Mucosa of descending colon (tissue), 3 donors: ENCODE measurements around the gene ALDH1L1. TPM values are rescaled to one million over a fixed set of nuclear protein-coding genes. Genes with fewer than 3 reads are reported as not detected.
A peak's percentile ranks its signal among the peaks of the same experiment; 100 is the strongest.

ENCODE experiments used
- ATAC-seq: fragments of 200-7000 bp; cut with Tn5 transposase; one replicate; pipeline ENCODE4 v1.9.1; 2020; ENCODE audit warnings: mild to moderate bottlenecking, moderate library complexity
- DNase-seq, 3 donors: peaks; one replicate each; pipeline ENCODE4 v3.0.0-alpha.2; 2020
- H3K36me3 ChIP-seq: fragments of 200-600 bp; one replicate; pipeline ENCODE4 v1.8.0; 2021; ENCODE audit warnings: low read depth, mild to moderate bottlenecking
- H3K4me1 ChIP-seq: fragments of 200-600 bp; one replicate; pipeline ENCODE4 v1.8.0; 2021; ENCODE audit warnings: low read depth, mild to moderate bottlenecking
- H3K4me3 ChIP-seq: fragments of 200-600 bp; one replicate; pipeline ENCODE4 v1.8.0; 2021; ENCODE audit warnings: mild to moderate bottlenecking
- H3K9me3 ChIP-seq: fragments of 200-600 bp; one replicate; pipeline ENCODE4 v1.8.0; 2021; ENCODE audit warnings: mild to moderate bottlenecking
- CTCF ChIP-seq: fragments of 200-600 bp; IDR thresholded peaks from one replicate; pipeline ENCODE4 v1.8.0; 2022; ENCODE audit warnings: antibody characterized with exemption, mild to moderate bottlenecking
- intact Hi-C, 2 donors: fragments of 100-400 bp; cut with DNase I in 1 of 2; cut with micrococcal nuclease in 1 of 2; formaldehyde crosslinking; loops; one replicate each; pipeline versions ENCODE4 v1.11.0 to v1.11.1; 2022; cut with DNase I, micrococcal nuclease
- total RNA-seq, 3 donors: library from RNA; stranded (reverse); fragmentation: NEBNext Ultra II Directional in 2 of 3; extraction: Animal tissue kit (Norgen Biotek cat#: 25700) in 2 of 3; gene quantifications; one replicate each; pipeline versions ENCODE4 v1.2.1 to v1.2.4, GENCODE V29; 2021 to 2023
- donor health status: DM: no; HTN: no; CAD: no; lungs with moderate emphysema.
- donor health status: DM: no; HTN: no; CAD: no.
- donor health status: DM: no; HTN: yes; CAD: no.

ALDH1L1 gene
- total RNA-seq, 3 donors from 2014 or later = 14.3 to 27.4 (median 15.0) TPM

GRCh38 chr3:126191246-126191645 lies 10.9 kb upstream of the ALDH1L1 start:
- Histone ChIP-seq H3K4me3 (no peak overlapping the region), H3K9me3 (peaks cover 9% of the 10 kb centered on the region), H3K4me1 (no peaks in the 10 kb centered on the region), H3K36me3 (no peaks in the 10 kb centered on the region)
- ATAC-seq (no peak), DNase-seq (no peak)
- no peak for TF ChIP-seq CTCF
- intact Hi-C loops = loop anchor here in 1 of 2 donors (10.0 kb wide), 1 partner anchor 56 kb away; no protein-coding TSS in a partner anchor

GRCh38 chr3:126187920-126188319 lies 7.5 kb upstream of the ALDH1L1 start:
- DNase-seq (no peak), ATAC-seq (no peak)
- H3K9me3 ChIP-seq = no peaks in the 10 kb centered on the region
- intact Hi-C loops = no loop called here
- TF ChIP-seq CTCF = no peak
- H3K36me3 ChIP-seq = no peaks in the 10 kb centered on the region
- no peaks in the 10 kb centered on the region for H3K4me1 ChIP-seq
- H3K4me3 ChIP-seq = no peak overlapping the region

GRCh38 chr3:126186749-126187148 lies 6.4 kb upstream of the ALDH1L1 start:
- no peaks in the 10 kb centered on the region for H3K4me1 ChIP-seq
- no peaks in the 10 kb centered on the region for H3K36me3 ChIP-seq
- H3K9me3 ChIP-seq = no peaks in the 10 kb centered on the region
- TF ChIP-seq CTCF = no peak
- ATAC-seq (no peak), DNase-seq (no peak)
- H3K4me3 ChIP-seq = no peak overlapping the region
- intact Hi-C loops = no loop called here

- DNase-seq = no peak
- no peaks in the 10 kb centered on the region for H3K9me3 ChIP-seq
- no peak overlapping the region for H3K4me3 ChIP-seq
- intact Hi-C loops = no loop called here
- H3K4me1 ChIP-seq = peaks cover under 1% of the 10 kb centered on the region
- no peak for TF ChIP-seq CTCF
- ATAC-seq = no peak
- H3K36me3 ChIP-seq = no peaks in the 10 kb centered on the region
These were observed 5.9 kb upstream of the ALDH1L1 start for GRCh38 chr3:126186271-126186670.

GRCh38 chr3:126184465-126185000 lies 4.1 kb upstream of the ALDH1L1 start:
- no peaks in the 10 kb centered on the region for H3K36me3 ChIP-seq
- DNase-seq (no peak), ATAC-seq (no peak)
- no peak for TF ChIP-seq CTCF
- intact Hi-C loops = no loop called here
- no peak overlapping the region for H3K4me3 ChIP-seq
- no peaks in the 10 kb centered on the region for H3K9me3 ChIP-seq
- peaks cover 11% of the 10 kb centered on the region for H3K4me1 ChIP-seq

GRCh38 chr3:126181398-126181725 lies 976 bp upstream of the ALDH1L1 start:
- DNase-seq = peak in 1 of 3 donors; percentile 52
- no peak for TF ChIP-seq CTCF
- peak; percentile 75 for ATAC-seq
- Histone ChIP-seq H3K9me3 (no peaks in the 10 kb centered on the region), H3K4me1 (peaks cover 11% of the 10 kb centered on the region), H3K4me3 (no peak overlapping the region), H3K36me3 (no peaks in the 10 kb centered on the region)
- intact Hi-C loops = no loop called here
